GM13977 (cell line): ENCODE results near the gene ADARB1.

Source experiments
- DNase-seq: peaks from one replicate; pipeline ENCODE4 v3.0.0; 2012; ENCODE audit warnings: low spot score
- CTCF ChIP-seq: IDR thresholded peaks from 2 replicates; pipeline ENCODE4 v1.5.1; 2012; ENCODE audit warnings: mild to moderate bottlenecking, control low read depth; ENCODE audit not compliant: insufficient read depth; ENCODE audit errors: extremely low read depth, missing control alignments
- in situ Hi-C: fragments of 300-500 bp; cut with MboI; formaldehyde crosslinking; loops from one replicate; pipeline ENCODE4 v1.12.0; 2022; ENCODE audit warnings: low sequenced_read_pairs, low pct_unique_long_range_greater_than_20kb, mixed read lengths, inconsistent platforms; ENCODE audit not compliant: unreplicated experiment

ADARB1 gene

GRCh38 chr21:45098867-45099266 is 24.5 kb downstream of the ADARB1 start:
- in situ Hi-C loops = no loop called here
- DNase-seq = peak; percentile 61
- TF ChIP-seq CTCF = peak; percentile 64

- TF ChIP-seq CTCF = no peak
- in situ Hi-C loops = no loop called here
- DNase-seq = no peak
Measured at GRCh38 chr21:45099571-45099970, 25.2 kb downstream of the ADARB1 start.

GRCh38 chr21:45100866-45101265 is 26.5 kb downstream of the ADARB1 start:
- no peak for TF ChIP-seq CTCF
- in situ Hi-C loops = loop anchor here (25.0 kb wide), 1 partner anchor 314 kb away; no protein-coding TSS in a partner anchor

GRCh38 chr21:45102391-45102932 is 28.1 kb downstream of the ADARB1 start:
- no peak for TF ChIP-seq CTCF
- DNase-seq = no peak
- in situ Hi-C loops = loop anchor here (25.0 kb wide), 1 partner anchor 315 kb away; no protein-coding TSS in a partner anchor

More at GRCh38 chr21:45100866-45101265, 26.5 kb downstream of the ADARB1 start:
- no peak for DNase-seq

GRCh38 chr21:45103971-45104520 is 29.7 kb downstream of the ADARB1 start:
- no peak for DNase-seq
- in situ Hi-C loops = loop anchor here (25.0 kb wide), 1 partner anchor 317 kb away; no protein-coding TSS in a partner anchor
- no peak for TF ChIP-seq CTCF

GRCh38 chr21:45104560-45104959 is 30.2 kb downstream of the ADARB1 start:
- DNase-seq = no peak
- TF ChIP-seq CTCF = no peak
- in situ Hi-C loops = loop anchor here (25.0 kb wide), 1 partner anchor 317 kb away; no protein-coding TSS in a partner anchor
